HL-60 (cell line): ENCODE data around the gene ZMAT2.

ENCODE experiments used
- DNase-seq, 2 experiments: peaks; one replicate each; pipeline ENCODE4 v3.0.0-alpha.2; 2010 to 2020; ENCODE audit warnings: low read depth in 1 of 2, low spot score in 1 of 2
- H3K27ac ChIP-seq: fragments of 250-450 bp; sonication (Bioruptor Pico); replicated peaks from 2 replicates; pipeline ENCODE4 v1.5.1; 2020; ENCODE audit warnings: mild to moderate bottlenecking, moderate library complexity
- H3K27me3 ChIP-seq: fragments of 250-450 bp; sonication (Bioruptor Pico); 2 replicates; pipeline ENCODE4 v1.5.1; 2021; ENCODE audit warnings: mild to moderate bottlenecking, moderate library complexity; ENCODE audit not compliant: insufficient read depth, poor library complexity, severe bottlenecking
- H3K4me3 ChIP-seq: replicated peaks from 2 replicates; pipeline ENCODE4 v1.5.1; 2011; ENCODE audit warnings: mild to moderate bottlenecking, control low read depth, low read length; ENCODE audit not compliant: insufficient read depth
- GABPA ChIP-seq: IDR thresholded peaks from 2 replicates; pipeline ENCODE4 v1.6.1; 2012; ENCODE audit warnings: low read depth
- POLR2AphosphoS5 ChIP-seq: IDR thresholded peaks from 2 replicates; pipeline ENCODE4 v1.6.1; 2012; ENCODE audit warnings: low read depth
- SPI1 ChIP-seq: IDR thresholded peaks from 2 replicates; pipeline ENCODE4 v1.6.1; 2012; ENCODE audit warnings: low read depth, mild to moderate bottlenecking, borderline replicate concordance
- TF ChIP-seq, protein P1 (sequence below): IDR thresholded peaks from 2 replicates; pipeline ENCODE4 v1.6.1; 2012; ENCODE audit warnings: low read depth; ENCODE audit not compliant: insufficient replicate concordance
- TF ChIP-seq, protein P2 (sequence below): IDR thresholded peaks from one replicate; pipeline ENCODE4 v1.5.1; 2011; ENCODE audit warnings: low read length, control low read depth, inconsistent platforms; ENCODE audit not compliant: insufficient read depth

The ZMAT2 gene

DNA sequence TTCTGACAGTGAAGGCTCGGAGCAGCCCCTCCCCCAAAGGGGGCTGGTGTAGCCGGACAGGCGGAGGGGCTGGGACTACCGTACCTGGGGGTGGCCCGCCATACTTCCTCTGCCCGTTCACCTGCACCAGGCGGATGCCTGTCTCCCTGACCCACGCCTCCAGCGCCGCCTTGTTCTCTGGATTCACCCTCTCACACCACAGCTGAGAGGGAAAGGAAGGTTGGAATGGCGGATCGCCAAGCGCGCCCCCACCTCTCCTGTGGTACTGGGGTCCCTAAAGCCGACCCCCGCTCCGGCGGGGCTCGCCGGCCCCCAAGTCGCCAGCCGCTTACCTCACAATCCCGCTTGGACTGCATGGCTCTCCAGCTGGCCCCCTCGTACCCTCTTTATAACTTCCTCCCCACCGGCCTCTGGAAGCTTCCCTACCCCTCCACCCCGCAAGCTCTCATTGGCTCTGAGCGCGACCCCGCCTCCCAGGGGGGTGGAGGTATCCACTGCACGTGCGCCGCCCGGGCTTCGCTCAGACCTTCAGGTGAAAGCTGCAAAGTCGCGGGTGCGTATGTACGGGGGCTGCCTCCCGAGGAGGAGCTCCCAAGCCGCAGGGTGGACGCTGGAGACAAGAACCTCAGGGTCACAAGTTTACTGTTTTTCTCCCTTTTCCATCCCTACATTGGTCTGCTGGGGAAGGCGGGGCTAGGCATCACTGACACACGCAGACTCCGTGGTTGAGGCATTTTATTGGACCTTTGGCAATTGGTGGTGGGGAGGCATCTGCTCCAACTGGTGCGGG is 26.9 kb upstream of the ZMAT2 start, which contains the start of gene DND1:
Gene DND1 (minus strand): TSS at position 390 of the 790 bp plus-strand sequence. CDS start 34 bp downstream, at position 356.
- Histone ChIP-seq H3K27me3 (no peaks in the 10 kb centered on the region), H3K4me3 (no peak within 1 kb of the TSS; the same call in 1 of the 2 replicates), H3K27ac (no peak within 1 kb of the TSS)
- no peak for DNase-seq
- TF ChIP-seq, protein P1, sequence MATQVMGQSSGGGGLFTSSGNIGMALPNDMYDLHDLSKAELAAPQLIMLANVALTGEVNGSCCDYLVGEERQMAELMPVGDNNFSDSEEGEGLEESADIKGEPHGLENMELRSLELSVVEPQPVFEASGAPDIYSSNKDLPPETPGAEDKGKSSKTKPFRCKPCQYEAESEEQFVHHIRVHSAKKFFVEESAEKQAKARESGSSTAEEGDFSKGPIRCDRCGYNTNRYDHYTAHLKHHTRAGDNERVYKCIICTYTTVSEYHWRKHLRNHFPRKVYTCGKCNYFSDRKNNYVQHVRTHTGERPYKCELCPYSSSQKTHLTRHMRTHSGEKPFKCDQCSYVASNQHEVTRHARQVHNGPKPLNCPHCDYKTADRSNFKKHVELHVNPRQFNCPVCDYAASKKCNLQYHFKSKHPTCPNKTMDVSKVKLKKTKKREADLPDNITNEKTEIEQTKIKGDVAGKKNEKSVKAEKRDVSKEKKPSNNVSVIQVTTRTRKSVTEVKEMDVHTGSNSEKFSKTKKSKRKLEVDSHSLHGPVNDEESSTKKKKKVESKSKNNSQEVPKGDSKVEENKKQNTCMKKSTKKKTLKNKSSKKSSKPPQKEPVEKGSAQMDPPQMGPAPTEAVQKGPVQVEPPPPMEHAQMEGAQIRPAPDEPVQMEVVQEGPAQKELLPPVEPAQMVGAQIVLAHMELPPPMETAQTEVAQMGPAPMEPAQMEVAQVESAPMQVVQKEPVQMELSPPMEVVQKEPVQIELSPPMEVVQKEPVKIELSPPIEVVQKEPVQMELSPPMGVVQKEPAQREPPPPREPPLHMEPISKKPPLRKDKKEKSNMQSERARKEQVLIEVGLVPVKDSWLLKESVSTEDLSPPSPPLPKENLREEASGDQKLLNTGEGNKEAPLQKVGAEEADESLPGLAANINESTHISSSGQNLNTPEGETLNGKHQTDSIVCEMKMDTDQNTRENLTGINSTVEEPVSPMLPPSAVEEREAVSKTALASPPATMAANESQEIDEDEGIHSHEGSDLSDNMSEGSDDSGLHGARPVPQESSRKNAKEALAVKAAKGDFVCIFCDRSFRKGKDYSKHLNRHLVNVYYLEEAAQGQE = no peak
- 0 out of 2 replicates have a peak, but pooled peaks have one; percentile 9 for TF ChIP-seq POLR2AphosphoS5

GRCh38 chr5:140674211-140674610 is 26.0 kb upstream of the ZMAT2 start:
- no peak for DNase-seq
- TF ChIP-seq, protein P1 = no peak
- TF ChIP-seq POLR2AphosphoS5 (no peak), SPI1 (no peak), GABPA (no peak)
- TF ChIP-seq, protein P2, sequence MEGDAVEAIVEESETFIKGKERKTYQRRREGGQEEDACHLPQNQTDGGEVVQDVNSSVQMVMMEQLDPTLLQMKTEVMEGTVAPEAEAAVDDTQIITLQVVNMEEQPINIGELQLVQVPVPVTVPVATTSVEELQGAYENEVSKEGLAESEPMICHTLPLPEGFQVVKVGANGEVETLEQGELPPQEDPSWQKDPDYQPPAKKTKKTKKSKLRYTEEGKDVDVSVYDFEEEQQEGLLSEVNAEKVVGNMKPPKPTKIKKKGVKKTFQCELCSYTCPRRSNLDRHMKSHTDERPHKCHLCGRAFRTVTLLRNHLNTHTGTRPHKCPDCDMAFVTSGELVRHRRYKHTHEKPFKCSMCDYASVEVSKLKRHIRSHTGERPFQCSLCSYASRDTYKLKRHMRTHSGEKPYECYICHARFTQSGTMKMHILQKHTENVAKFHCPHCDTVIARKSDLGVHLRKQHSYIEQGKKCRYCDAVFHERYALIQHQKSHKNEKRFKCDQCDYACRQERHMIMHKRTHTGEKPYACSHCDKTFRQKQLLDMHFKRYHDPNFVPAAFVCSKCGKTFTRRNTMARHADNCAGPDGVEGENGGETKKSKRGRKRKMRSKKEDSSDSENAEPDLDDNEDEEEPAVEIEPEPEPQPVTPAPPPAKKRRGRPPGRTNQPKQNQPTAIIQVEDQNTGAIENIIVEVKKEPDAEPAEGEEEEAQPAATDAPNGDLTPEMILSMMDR = no peak
- H3K27ac ChIP-seq = no peak overlapping the region
- no peaks in the 10 kb centered on the region for H3K27me3 ChIP-seq
- no peak overlapping the region for H3K4me3 ChIP-seq

DNA sequence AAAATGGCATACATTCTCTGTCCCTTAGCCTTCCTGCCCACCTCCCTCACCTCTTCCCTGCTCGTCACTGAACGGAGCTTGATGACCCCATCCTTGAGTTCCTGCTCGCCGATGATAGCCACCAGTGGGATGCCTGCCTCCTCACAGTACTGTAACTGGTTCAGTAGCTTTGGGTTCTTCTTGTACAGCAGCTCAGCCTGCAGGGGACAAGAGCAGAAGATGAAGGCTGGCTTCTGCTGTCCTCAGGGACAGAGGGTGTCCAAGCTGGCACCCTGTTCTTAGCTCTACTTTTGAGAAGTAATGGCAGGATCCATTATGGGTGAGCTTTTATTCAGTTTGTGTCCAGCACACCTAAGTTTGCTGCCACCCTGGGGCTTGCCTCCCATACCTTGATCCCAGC is 25.6 kb upstream of the ZMAT2 start:
- DNase-seq = no peak
- TF ChIP-seq, protein P1 = no peak
- TF ChIP-seq SPI1 (no peak), POLR2AphosphoS5 (peak; percentile 44; the same call in 1 of the 2 replicates)
- TF ChIP-seq, protein P2 = no peak
- no peak overlapping the region for H3K27ac ChIP-seq
- no peaks in the 10 kb centered on the region for H3K27me3 ChIP-seq
- H3K4me3 ChIP-seq = no peak overlapping the region
